Breast epithelium (tissue), 4 donors: ENCODE measurements around the gene HIPK4. TPM values are rescaled to one million over a fixed set of nuclear protein-coding genes. Genes with fewer than 3 reads are reported as not detected.

Experiments
- DNase-seq, 2 donors: peaks; one replicate each; pipeline ENCODE4 v3.0.0-alpha.2; 2019; ENCODE audit warnings: low spot score in 2 of 2
- H3K27ac ChIP-seq, 2 donors: fragments of 200-600 bp; sonication (generic) in 1 of 2; one replicate each; pipeline ENCODE4 v1.5.1; 2016 to 2019; ENCODE audit warnings: mild to moderate bottlenecking in 1 of 2
- H3K27me3 ChIP-seq, 2 donors: fragments of 200-600 bp; sonication (generic) in 1 of 2; one replicate each; pipeline versions ENCODE4 v1.5.1 to v1.6.0; 2017 to 2019; ENCODE audit warnings: control low read depth in 1 of 2, mild to moderate bottlenecking in 1 of 2
- H3K36me3 ChIP-seq: fragments of 200-600 bp; one replicate; pipeline ENCODE4 v1.5.1; 2019
- H3K4me1 ChIP-seq, 2 donors: fragments of 200-600 bp; sonication (generic); one replicate each; pipeline ENCODE4 v1.5.1; 2016 to 2019; ENCODE audit warnings: control low read depth in 1 of 2
- H3K4me3 ChIP-seq, 3 donors: fragments of 200-600 bp; sonication (generic); 1 replicate in 2 of 3; 2 replicates in 1 of 3; pipeline ENCODE4 v1.5.1; 2016 to 2019; ENCODE audit warnings: mild to moderate bottlenecking in 3 of 3, moderate library complexity in 2 of 3
- H3K9me3 ChIP-seq, 2 donors: fragments of 200-600 bp; sonication (generic) in 1 of 2; one replicate each; pipeline ENCODE4 v1.5.1; 2016 to 2019; ENCODE audit warnings: control low read depth in 1 of 2
- POLR2A ChIP-seq: fragments of 450-650 bp; IDR thresholded peaks from one replicate; pipeline ENCODE4 v1.6.1; 2016; ENCODE audit warnings: antibody characterized with exemption, mild to moderate bottlenecking, moderate library complexity
- POLR2AphosphoS5 ChIP-seq, 3 donors: sonication (generic); formaldehyde crosslinking; IDR thresholded peaks; one replicate each; pipeline ENCODE4 v1.6.1; 2017; ENCODE audit warnings: antibody characterized with exemption in 3 of 3
- intact Hi-C: fragments of 100-400 bp; cut with DNase I; formaldehyde crosslinking; loops from one replicate; pipeline ENCODE4 v1.15.1; 2023; ENCODE audit warnings: low total_unique reads
- total RNA-seq, 3 donors: library from RNA; depleted of rRNA; stranded (reverse); fragments of >200 nt; gene quantifications; one replicate each; pipeline ENCODE4 v1.1.0, GENCODE V29; 2016
- TF ChIP-seq, protein P1 (sequence below), 3 donors: fragments of 450-650 bp; IDR thresholded peaks; one replicate each; pipeline ENCODE4 v1.5.1; 2016 to 2017; ENCODE audit warnings: antibody characterized with exemption in 3 of 3, mild to moderate bottlenecking in 3 of 3, moderate library complexity in 3 of 3

The HIPK4 gene
- total RNA-seq, 3 donors from 2014 or later: 0.16 to 0.33 TPM; not detected in 1

DNA sequence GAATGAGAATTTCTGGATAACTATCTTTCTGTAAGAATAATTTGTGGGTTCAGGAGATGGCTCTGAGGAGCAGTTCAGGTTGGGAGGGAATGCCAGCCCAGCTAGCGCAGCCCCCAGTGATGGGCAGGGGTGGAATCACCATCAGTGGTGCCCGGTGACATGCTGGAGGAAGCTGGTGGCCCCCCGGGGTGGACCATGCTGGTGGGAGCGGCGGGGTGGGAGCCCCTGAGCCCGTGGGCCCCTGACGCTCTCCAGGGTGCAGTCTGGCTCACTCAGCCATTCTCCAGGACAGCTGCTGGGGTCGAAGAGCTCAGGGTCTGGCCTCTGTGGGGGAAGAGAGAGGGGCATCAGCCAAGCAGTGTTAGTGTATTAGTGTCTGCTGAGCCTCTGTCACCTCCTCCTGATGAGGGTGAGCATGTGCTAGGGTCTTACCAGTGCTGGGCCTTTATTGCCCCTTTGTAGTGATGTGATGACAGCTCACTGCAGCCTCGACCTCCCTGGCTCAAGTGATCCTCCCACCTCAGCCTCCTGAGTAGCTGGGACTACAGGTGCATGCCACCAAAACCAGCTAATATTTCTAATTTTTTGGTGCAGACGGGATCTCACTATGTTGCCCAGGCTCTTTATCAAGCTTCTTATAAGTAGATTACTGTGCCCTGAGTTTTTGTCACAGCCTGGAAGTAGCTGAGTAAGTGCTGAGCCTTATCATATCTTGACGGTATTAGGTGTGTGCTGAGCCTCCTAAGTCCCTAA, 10.4 kb downstream of the HIPK4 start:
- intact Hi-C loops: no loop called here
- Histone ChIP-seq H3K27me3 (no peaks in the 10 kb centered on the region), H3K4me1 (no peaks in the 10 kb centered on the region), H3K27ac (no peak overlapping the region), H3K36me3 (no peaks in the 10 kb centered on the region), H3K9me3 (no peaks in the 10 kb centered on the region), H3K4me3 (no peak overlapping the region)
- DNase-seq: no peak
- no peak for TF ChIP-seq POLR2A
- no peak for TF ChIP-seq POLR2AphosphoS5 (IDR thresholded peaks at IDR 0.05)

DNA sequence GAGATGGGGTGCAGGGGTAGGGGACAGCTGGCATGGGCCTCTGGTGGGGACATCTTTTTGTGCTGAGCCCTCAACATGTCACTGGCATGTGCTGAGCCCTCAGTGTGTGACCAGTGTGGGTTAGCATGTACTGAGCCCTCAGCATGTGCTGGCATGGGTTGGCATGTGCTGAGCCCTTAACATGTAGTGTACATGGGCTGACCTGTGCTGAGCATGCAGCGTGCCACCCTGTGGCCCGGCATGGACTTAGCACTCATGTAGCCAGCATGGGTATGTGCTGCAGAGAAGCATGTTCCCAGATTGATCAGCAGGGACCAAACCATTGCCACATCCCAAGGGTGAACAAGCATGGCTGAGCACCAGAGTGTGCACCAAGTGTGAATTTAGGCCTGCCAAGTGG, 11.5 kb downstream of the HIPK4 start:
- H3K9me3 ChIP-seq: no peaks in the 10 kb centered on the region
- no peaks in the 10 kb centered on the region for H3K36me3 ChIP-seq
- H3K4me3 ChIP-seq: no peak overlapping the region
- no peak for DNase-seq
- no peaks in the 10 kb centered on the region for H3K4me1 ChIP-seq
- intact Hi-C loops: no loop called here
- H3K27ac ChIP-seq: no peak overlapping the region
- TF ChIP-seq POLR2AphosphoS5 (IDR thresholded peaks at IDR 0.05) (no peak), POLR2A (no peak)
- TF ChIP-seq, protein P1, sequence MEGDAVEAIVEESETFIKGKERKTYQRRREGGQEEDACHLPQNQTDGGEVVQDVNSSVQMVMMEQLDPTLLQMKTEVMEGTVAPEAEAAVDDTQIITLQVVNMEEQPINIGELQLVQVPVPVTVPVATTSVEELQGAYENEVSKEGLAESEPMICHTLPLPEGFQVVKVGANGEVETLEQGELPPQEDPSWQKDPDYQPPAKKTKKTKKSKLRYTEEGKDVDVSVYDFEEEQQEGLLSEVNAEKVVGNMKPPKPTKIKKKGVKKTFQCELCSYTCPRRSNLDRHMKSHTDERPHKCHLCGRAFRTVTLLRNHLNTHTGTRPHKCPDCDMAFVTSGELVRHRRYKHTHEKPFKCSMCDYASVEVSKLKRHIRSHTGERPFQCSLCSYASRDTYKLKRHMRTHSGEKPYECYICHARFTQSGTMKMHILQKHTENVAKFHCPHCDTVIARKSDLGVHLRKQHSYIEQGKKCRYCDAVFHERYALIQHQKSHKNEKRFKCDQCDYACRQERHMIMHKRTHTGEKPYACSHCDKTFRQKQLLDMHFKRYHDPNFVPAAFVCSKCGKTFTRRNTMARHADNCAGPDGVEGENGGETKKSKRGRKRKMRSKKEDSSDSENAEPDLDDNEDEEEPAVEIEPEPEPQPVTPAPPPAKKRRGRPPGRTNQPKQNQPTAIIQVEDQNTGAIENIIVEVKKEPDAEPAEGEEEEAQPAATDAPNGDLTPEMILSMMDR (IDR thresholded peaks at IDR 0.05): no peak
- no peaks in the 10 kb centered on the region for H3K27me3 ChIP-seq

DNA sequence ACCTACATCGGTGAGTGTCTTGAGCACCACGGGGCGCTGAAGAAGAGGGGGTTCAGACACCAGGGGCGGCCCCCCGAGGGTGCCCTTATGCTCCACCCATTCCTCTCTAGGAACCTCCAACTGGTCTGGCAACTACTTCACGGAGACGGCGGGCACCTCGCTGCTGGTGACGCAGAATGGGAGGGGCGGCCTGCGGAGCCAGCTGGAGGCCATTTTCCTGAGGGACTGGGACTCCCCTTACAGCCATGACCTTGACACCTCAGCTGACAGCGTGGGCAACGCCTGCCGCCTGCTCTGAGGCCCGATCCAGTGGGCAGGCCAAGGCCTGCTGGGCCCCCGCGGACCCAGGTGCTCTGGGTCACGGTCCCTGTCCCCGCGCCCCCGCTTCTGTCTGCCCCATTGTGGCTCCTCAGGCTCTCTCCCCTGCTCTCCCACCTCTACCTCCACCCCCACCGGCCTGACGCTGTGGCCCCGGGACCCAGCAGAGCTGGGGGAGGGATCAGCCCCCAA, 12.1 kb downstream of the HIPK4 start:
- Histone ChIP-seq H3K27ac (no peak overlapping the region), H3K36me3 (no peaks in the 10 kb centered on the region), H3K4me3 (no peak overlapping the region), H3K27me3 (no peaks in the 10 kb centered on the region), H3K9me3 (no peaks in the 10 kb centered on the region), H3K4me1 (no peaks in the 10 kb centered on the region)
- intact Hi-C loops: no loop called here
- DNase-seq: no peak
- TF ChIP-seq POLR2A: no peak
- TF ChIP-seq, protein P1 (IDR thresholded peaks at IDR 0.05): no peak
- no peak for TF ChIP-seq POLR2AphosphoS5 (IDR thresholded peaks at IDR 0.05)

DNA sequence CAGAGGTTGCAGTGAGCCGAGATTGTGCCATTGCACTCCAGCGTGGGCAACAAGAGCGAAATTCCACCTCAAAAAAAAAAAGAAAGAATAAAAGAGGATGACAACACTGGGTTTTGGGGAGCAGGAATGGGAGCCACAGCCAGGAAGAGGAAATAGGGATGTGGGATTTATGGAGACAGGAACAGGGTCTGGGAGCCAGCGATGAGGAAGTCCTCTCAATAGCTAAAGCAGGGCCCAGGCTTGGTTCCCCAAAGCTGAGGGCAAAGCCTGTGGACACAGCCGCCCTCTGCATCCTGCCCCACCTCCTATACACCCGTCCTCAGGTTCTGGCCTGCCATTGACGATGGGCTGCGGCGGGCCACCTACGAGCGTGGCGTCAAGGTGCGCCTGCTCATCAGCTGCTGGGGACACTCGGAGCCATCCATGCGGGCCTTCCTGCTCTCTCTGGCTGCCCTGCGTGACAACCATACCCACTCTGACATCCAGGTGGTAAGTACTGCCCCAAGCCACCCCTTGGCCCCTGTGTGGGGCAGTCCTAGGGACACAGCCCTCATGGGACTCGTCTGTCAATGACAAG, 13.6 kb downstream of the HIPK4 start:
- no peaks in the 10 kb centered on the region for H3K9me3 ChIP-seq
- no peaks in the 10 kb centered on the region for H3K27me3 ChIP-seq
- TF ChIP-seq, protein P1 (IDR thresholded peaks at IDR 0.05): no peak
- TF ChIP-seq POLR2AphosphoS5 (IDR thresholded peaks at IDR 0.05) (no peak), POLR2A (no peak)
- H3K36me3 ChIP-seq: no peaks in the 10 kb centered on the region
- no peak overlapping the region for H3K4me3 ChIP-seq
- DNase-seq: no peak
- intact Hi-C loops: no loop called here
- no peak overlapping the region for H3K27ac ChIP-seq
- H3K4me1 ChIP-seq: no peaks in the 10 kb centered on the region

DNA sequence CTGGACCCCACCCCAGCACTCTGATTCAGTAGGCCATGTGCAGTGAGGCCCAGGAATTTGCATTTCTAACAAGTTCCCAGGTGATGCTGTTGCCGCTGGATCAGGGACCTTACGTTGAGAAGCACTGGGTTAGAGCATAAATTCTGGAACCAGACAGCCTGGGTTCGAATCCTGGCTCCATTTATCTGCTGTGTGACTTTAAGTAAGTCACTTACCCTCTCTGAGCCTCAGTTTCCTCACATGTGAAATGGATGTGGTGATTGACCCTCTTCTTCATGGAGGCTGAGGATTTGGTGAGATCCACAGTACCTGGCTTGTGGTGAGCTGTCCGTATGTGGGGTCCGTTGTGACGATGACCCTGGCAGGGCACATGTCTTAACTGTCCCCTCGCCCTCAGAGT, 15.9 kb downstream of the HIPK4 start:
- no peak for DNase-seq
- no peaks in the 10 kb centered on the region for H3K36me3 ChIP-seq
- intact Hi-C loops: no loop called here
- no peak for TF ChIP-seq POLR2AphosphoS5 (IDR thresholded peaks at IDR 0.05)
- TF ChIP-seq POLR2A: no peak
- TF ChIP-seq, protein P1 (IDR thresholded peaks at IDR 0.05): no peak
- no peaks in the 10 kb centered on the region for H3K4me1 ChIP-seq
- no peak overlapping the region for H3K4me3 ChIP-seq
- no peak overlapping the region for H3K27ac ChIP-seq
- H3K9me3 ChIP-seq: no peaks in the 10 kb centered on the region
- H3K27me3 ChIP-seq: no peaks in the 10 kb centered on the region
